Activated CD8-positive, alpha-beta memory T cell treated with anti-CD3 and anti-CD28 coated beads for 1 hour (primary cell): ENCODE measurements around the gene FBLIM1.
"Not testable (repeated sequence)": the region's sequence is repeated elsewhere in the genome, so short reads cannot be mapped to it uniquely, and the experiment has no call there.

Experiments used
- DNase-seq, 2 donors: peaks; one replicate each; pipeline ENCODE4 v3.0.0-alpha.2; 2020; ENCODE audit warnings: low read depth in 1 of 2; ENCODE audit errors: extremely low read depth in 1 of 2

FBLIM1 gene

GRCh38 chr1:15807121-15807520, 48.5 kb downstream of the FBLIM1 start:
- DNase-seq: no peak

- not testable (repeated sequence) for DNase-seq
These were observed 49.0 kb downstream of the FBLIM1 start, which contains the start of gene UQCRHL for GRCh38 chr1:15807549-15807948. Gene UQCRHL (minus strand): TSS chr1:15807649. CDS start chr1:15807649, 0 bp downstream.

- DNase-seq: no peak
These were observed 50.4 kb downstream of the FBLIM1 start for GRCh38 chr1:15808955-15809354.

- no peak for DNase-seq
These were observed 51.5 kb downstream of the FBLIM1 start for GRCh38 chr1:15810073-15810472.

GRCh38 chr1:15816674-15817073, 58.1 kb downstream of the FBLIM1 start:
- DNase-seq: no peak

GRCh38 chr1:15820478-15820877, 61.9 kb downstream of the FBLIM1 start:
- DNase-seq: no peak

- DNase-seq: no peak
These were observed 67.2 kb downstream of the FBLIM1 start for GRCh38 chr1:15825800-15826199.

GRCh38 chr1:15826810-15827507, 68.4 kb downstream of the FBLIM1 start:
- no peak for DNase-seq

GRCh38 chr1:15827567-15827966, 69.0 kb downstream of the FBLIM1 start:
- not testable (repeated sequence) for DNase-seq

GRCh38 chr1:15828931-15829330, 70.3 kb downstream of the FBLIM1 start:
- DNase-seq: not testable (repeated sequence)

- DNase-seq: no peak
These were observed 71.7 kb downstream of the FBLIM1 start for GRCh38 chr1:15830258-15830657.

- DNase-seq: peak in 1 of 2 donors; percentile 5
These were observed 74.6 kb downstream of the FBLIM1 start for GRCh38 chr1:15833069-15833679.

- no peak for DNase-seq
These were observed 75.3 kb downstream of the FBLIM1 start for GRCh38 chr1:15833842-15834405.

GRCh38 chr1:15834406-15835204, 76.0 kb downstream of the FBLIM1 start:
- DNase-seq: peak; percentile 65 to 79

- peak in 1 of 2 donors; percentile 25 for DNase-seq
These were observed 76.7 kb downstream of the FBLIM1 start for GRCh38 chr1:15835205-15835740.

GRCh38 chr1:15835741-15836510, 77.3 kb downstream of the FBLIM1 start:
- DNase-seq: peak; percentile 97 to 99
